ENCODE results near the gene ANKRD40.

The ANKRD40 gene

GRCh38 chr17:50685691-50686493 is 21.8 kb downstream of the ANKRD40 start:
- TF ChIP-seq POLR2A (IDR thresholded peaks at IDR 0.05; ENCODE audit: extremely low read depth, insufficient read length) (no peak), MAX (IDR thresholded peaks at IDR 0.05; ENCODE audit: low read depth, low read length) (no peak), MYC (IDR thresholded peaks at IDR 0.05; ENCODE audit: low read depth, low read length) (no peak), CTCF (IDR thresholded peaks at IDR 0.05; ENCODE audit: low read depth, low read length) (no peak)
- no peak for DNase-seq (ENCODE audit: low read depth)
- no peak overlapping the region for H3K4me3 ChIP-seq (ENCODE audit: low read depth, low read length)

GRCh38 chr17:50685334-50685665 is 22.4 kb downstream of the ANKRD40 start:
- TF ChIP-seq CTCF (IDR thresholded peaks at IDR 0.05; ENCODE audit: low read depth, low read length): no peak
- TF ChIP-seq MYC (IDR thresholded peaks at IDR 0.05; ENCODE audit: low read depth, low read length): no peak
- no peak for TF ChIP-seq POLR2A (IDR thresholded peaks at IDR 0.05; ENCODE audit: extremely low read depth, insufficient read length)
- TF ChIP-seq MAX (IDR thresholded peaks at IDR 0.05; ENCODE audit: low read depth, low read length): no peak
- DNase-seq (ENCODE audit: low read depth): no peak
- H3K4me3 ChIP-seq (ENCODE audit: low read depth, low read length): no peak overlapping the region

GRCh38 chr17:50684612-50685333 is 22.9 kb downstream of the ANKRD40 start:
- H3K4me3 ChIP-seq (ENCODE audit: low read depth, low read length): no peak overlapping the region
- DNase-seq (ENCODE audit: low read depth): no peak
- TF ChIP-seq CTCF (IDR thresholded peaks at IDR 0.05; ENCODE audit: low read depth, low read length): no peak
- no peak for TF ChIP-seq POLR2A (IDR thresholded peaks at IDR 0.05; ENCODE audit: extremely low read depth, insufficient read length)
- no peak for TF ChIP-seq MAX (IDR thresholded peaks at IDR 0.05; ENCODE audit: low read depth, low read length)
- no peak for TF ChIP-seq MYC (IDR thresholded peaks at IDR 0.05; ENCODE audit: low read depth, low read length)

GRCh38 chr17:50684288-50684611 is 23.5 kb downstream of the ANKRD40 start:
- H3K4me3 ChIP-seq (ENCODE audit: low read depth, low read length): no peak overlapping the region
- DNase-seq (ENCODE audit: low read depth): no peak
- TF ChIP-seq POLR2A (IDR thresholded peaks at IDR 0.05; ENCODE audit: extremely low read depth, insufficient read length) (no peak), MYC (IDR thresholded peaks at IDR 0.05; ENCODE audit: low read depth, low read length) (no peak), MAX (IDR thresholded peaks at IDR 0.05; ENCODE audit: low read depth, low read length) (no peak), CTCF (IDR thresholded peaks at IDR 0.05; ENCODE audit: low read depth, low read length) (no peak)

GRCh38 chr17:50683434-50684287 is 24.1 kb downstream of the ANKRD40 start:
- DNase-seq (ENCODE audit: low read depth): no peak
- no peak for TF ChIP-seq MAX (IDR thresholded peaks at IDR 0.05; ENCODE audit: low read depth, low read length)
- no peak for TF ChIP-seq CTCF (IDR thresholded peaks at IDR 0.05; ENCODE audit: low read depth, low read length)
- no peak for TF ChIP-seq POLR2A (IDR thresholded peaks at IDR 0.05; ENCODE audit: extremely low read depth, insufficient read length)
- TF ChIP-seq MYC (IDR thresholded peaks at IDR 0.05; ENCODE audit: low read depth, low read length): no peak
- no peak overlapping the region for H3K4me3 ChIP-seq (ENCODE audit: low read depth, low read length)
